GM06990 (cell line): ENCODE data around the gene DISC1.

Source experiments
- DNase-seq: peaks from one replicate; pipeline ENCODE4 v3.0.0-alpha.2; 2011; ENCODE audit not compliant: insufficient read length; ENCODE audit errors: extremely low read depth
- H3K27me3 ChIP-seq: replicated peaks from 2 replicates; pipeline ENCODE4 v1.6.0; 2011; ENCODE audit warnings: low read length; ENCODE audit not compliant: control insufficient read depth, insufficient read depth
- H3K36me3 ChIP-seq: 2 replicates; pipeline ENCODE4 v1.5.1; 2011; ENCODE audit warnings: low read length; ENCODE audit not compliant: control insufficient read depth, insufficient read depth
- H3K4me3 ChIP-seq: replicated peaks from 2 replicates; pipeline ENCODE4 v1.5.1; 2011; ENCODE audit warnings: low read depth, mild to moderate bottlenecking, control low read depth, low read length
- TF ChIP-seq, protein P1 (sequence below): IDR thresholded peaks from 2 replicates; pipeline ENCODE4 v1.5.1; 2011; ENCODE audit warnings: low read length, control low read depth, mild to moderate bottlenecking, inconsistent platforms; ENCODE audit not compliant: insufficient read depth, poor library complexity, severe bottlenecking

The DISC1 gene

DNA sequence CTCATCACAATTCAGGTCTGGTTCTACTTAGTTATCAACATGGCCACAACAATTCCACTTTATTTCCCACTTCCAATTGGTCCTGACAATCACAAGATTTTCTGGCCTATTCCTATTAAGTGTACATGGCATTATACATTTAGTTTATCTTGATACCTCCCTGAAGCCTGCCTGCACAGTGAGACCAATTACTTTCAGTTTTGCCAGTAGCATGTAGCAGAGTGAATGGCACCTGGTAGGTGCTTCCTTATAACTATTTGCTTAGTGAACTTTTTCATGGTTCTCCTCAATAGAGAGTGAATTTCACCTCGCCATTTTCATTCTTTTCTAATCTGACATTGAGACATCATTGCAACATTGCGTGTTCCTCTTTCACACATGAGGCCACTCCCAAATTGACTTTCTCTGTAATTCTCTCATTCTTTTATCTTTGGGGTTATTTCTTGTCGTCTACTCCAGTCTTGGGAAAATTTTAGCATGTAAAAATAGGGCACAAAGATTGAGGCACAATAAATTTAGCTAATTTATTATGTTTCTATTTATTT, 124.3 kb downstream of the DISC1 start:
- no peaks in the 10 kb centered on the region for H3K27me3 ChIP-seq
- H3K4me3 ChIP-seq = no peak overlapping the region
- no peaks in the 10 kb centered on the region for H3K36me3 ChIP-seq
- TF ChIP-seq, protein P1, sequence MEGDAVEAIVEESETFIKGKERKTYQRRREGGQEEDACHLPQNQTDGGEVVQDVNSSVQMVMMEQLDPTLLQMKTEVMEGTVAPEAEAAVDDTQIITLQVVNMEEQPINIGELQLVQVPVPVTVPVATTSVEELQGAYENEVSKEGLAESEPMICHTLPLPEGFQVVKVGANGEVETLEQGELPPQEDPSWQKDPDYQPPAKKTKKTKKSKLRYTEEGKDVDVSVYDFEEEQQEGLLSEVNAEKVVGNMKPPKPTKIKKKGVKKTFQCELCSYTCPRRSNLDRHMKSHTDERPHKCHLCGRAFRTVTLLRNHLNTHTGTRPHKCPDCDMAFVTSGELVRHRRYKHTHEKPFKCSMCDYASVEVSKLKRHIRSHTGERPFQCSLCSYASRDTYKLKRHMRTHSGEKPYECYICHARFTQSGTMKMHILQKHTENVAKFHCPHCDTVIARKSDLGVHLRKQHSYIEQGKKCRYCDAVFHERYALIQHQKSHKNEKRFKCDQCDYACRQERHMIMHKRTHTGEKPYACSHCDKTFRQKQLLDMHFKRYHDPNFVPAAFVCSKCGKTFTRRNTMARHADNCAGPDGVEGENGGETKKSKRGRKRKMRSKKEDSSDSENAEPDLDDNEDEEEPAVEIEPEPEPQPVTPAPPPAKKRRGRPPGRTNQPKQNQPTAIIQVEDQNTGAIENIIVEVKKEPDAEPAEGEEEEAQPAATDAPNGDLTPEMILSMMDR = no peak
- no peak for DNase-seq

DNA sequence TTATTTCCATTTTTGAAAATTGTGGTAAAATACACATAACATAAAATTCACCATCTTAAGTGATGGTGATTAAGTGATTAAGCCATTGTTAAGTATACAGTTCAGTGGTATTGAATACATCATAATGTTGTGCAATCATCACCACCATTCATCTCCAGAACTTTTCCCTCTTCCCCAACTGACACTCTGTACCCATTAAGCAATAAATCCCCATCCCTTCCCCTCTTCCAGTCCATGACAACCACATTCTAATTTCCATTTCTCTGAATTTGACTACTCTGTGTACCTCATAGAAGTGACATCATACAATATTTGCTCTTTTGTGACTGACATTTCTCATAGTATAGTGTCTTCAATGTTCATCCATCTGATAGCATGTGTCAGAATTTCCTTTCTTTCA, 124.8 kb downstream of the DISC1 start:
- H3K27me3 ChIP-seq = no peaks in the 10 kb centered on the region
- DNase-seq = no peak
- TF ChIP-seq, protein P1 = no peak
- H3K4me3 ChIP-seq = no peak overlapping the region
- H3K36me3 ChIP-seq = no peaks in the 10 kb centered on the region

DNA sequence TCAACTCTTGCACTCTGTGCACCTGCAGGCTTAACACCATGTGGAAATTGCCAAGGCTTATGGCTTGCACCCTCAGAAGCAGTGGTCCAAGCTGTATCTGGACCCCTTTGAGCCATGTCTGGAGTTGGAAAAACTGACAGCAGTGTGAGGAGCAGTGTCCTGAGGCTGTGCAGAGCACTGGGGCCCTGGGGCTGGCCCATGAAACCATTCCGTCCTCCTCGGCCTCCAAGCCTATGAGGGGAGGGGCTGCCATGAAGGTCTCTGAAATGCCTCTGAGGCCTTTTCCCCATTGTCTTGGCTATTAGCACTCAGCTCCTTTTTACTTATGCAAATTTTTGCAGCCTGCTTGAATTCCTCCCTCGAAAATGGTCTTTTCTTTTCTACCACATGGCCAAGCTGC, 126.7 kb downstream of the DISC1 start:
- Histone ChIP-seq H3K4me3 (no peak overlapping the region), H3K36me3 (no peaks in the 10 kb centered on the region), H3K27me3 (no peaks in the 10 kb centered on the region)
- no peak for DNase-seq
- TF ChIP-seq, protein P1 = no peak

DNA sequence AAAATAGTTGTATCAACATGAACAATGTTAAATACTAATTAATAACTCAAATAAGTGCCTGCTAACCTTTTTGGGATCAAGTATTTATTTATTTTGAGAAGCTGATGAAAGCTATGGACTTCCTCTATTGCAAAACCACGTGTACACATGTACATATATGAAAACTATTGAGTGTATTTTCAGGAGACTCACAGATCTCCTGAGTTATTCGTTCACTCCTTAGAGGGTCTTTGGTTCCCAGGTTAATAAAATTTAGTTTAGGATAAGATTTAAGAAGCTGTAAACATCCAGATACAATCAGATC, 130.5 kb downstream of the DISC1 start:
- DNase-seq = no peak
- Histone ChIP-seq H3K36me3 (no peaks in the 10 kb centered on the region), H3K4me3 (no peak overlapping the region), H3K27me3 (no peaks in the 10 kb centered on the region)
- TF ChIP-seq, protein P1 = no peak

DNA sequence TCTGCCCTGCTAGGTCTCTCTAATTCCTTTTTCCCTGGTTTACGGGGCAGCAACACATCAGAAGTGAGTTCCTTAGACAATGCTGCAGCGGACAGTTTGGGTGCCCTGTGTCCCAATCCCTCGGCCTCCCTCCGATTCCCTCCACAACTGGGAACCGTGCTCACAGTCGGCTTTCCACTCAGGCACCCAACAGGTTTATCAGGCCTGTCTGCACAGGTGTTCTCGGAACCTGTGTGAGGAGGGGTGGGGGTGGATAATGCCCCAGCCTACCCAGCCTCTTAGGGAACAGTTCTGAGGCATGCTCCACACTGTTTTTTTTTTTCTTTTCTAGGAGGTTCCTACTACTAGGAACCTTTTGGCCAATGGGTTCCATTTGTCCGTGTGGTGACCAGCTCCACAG, 131.2 kb downstream of the DISC1 start:
- Histone ChIP-seq H3K27me3 (no peaks in the 10 kb centered on the region), H3K4me3 (no peak overlapping the region), H3K36me3 (no peaks in the 10 kb centered on the region)
- TF ChIP-seq, protein P1 = no peak
- no peak for DNase-seq

DNA sequence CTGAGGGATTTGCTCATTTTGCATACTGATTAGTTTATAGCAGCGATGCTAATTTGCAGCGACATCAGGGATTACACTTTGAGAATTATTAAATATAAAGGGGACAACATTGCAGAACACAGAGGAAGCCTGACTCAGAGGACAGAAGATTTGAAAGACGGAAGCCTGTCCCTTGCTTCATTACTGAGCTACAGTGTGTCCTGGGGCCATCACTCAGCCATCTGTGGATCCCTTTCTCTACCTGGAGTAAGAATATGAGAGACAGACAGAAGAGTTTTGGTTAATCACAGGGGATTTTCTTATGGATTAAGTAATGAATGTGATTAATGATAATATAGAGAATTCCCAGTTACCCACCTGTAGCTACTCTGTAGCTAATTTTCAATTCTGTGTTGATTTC, 134.7 kb downstream of the DISC1 start:
- Histone ChIP-seq H3K36me3 (no peaks in the 10 kb centered on the region), H3K4me3 (no peak overlapping the region), H3K27me3 (no peaks in the 10 kb centered on the region)
- TF ChIP-seq, protein P1 = no peak
- DNase-seq = no peak
